K562 (cell line): ENCODE measurements around the gene GLB1L2. TPM values are rescaled to one million over a fixed set of nuclear protein-coding genes. Genes with fewer than 3 reads are reported as not detected.

Experiments
- ATAC-seq: fragments of 200-7000 bp; cut with Tn5 transposase; 3 replicates; pipeline ENCODE4 v1.9.1; 2020; ENCODE audit warnings: moderate library complexity
- BruUV-seq: library from RNA; stranded (reverse); fragments of 400-500 nt; replicated peaks from 2 replicates; lab custom pipeline; 2021; lab: Mats Ljungman, UMichigan
- CTCF ChIA-PET: fragments of 300-600 bp; formaldehyde crosslinking; extraction: SDS; loops from one replicate; lab custom pipeline; 2021; ENCODE audit warnings: low intra/inter-chr PET ratio; lab: Yijun Ruan, JAX
- POLR2A ChIA-PET: fragments of 300-600, 350-650 bp; sonication (Branson Sonifier 250); formaldehyde crosslinking; extraction: SDS; loops from one replicate; lab custom pipeline; 2021; ENCODE audit warnings: antibody characterized with exemption, inconsistent platforms; lab: Yijun Ruan, JAX
- DNase-seq, 4 experiments: peaks; one replicate each; pipeline versions ENCODE4 v3.0.0 to v3.0.0-alpha.2; 2011 to 2018; ENCODE audit warnings: low spot score in 3 of 4, mixed read lengths in 3 of 4; ENCODE audit errors: extremely low read depth in 1 of 4
- FAIRE-seq: peaks from 2 replicates; lab custom pipeline; 2011; peaks lifted over from hg19 to GRCh38; lab: Jason Lieb, UNC
- H2AFZ ChIP-seq: 2 replicates; pipeline ENCODE4 v1.6.0; 2011; ENCODE audit warnings: low read depth, low read length, control low read depth, inconsistent platforms
- H3K27ac ChIP-seq: fragments of 200-600 bp; 3 replicates; pipeline ENCODE4 v1.8.0; 2011; ENCODE audit warnings: low read depth, mild to moderate bottlenecking, control low read depth, inconsistent platforms, low read length, moderate library complexity, mixed read lengths; ENCODE audit errors: extremely low read depth
- H3K27me3 ChIP-seq, 2 experiments: fragments of 300-600 bp in 1 of 2; 2 replicates in 1 of 2; 3 replicates in 1 of 2; pipeline versions ENCODE4 v1.6.0 to v1.8.0; 2011; ENCODE audit warnings: inconsistent platforms in 2 of 2, low read length in 2 of 2, mild to moderate bottlenecking in 1 of 2, mixed read lengths in 1 of 2, moderate library complexity in 1 of 2; ENCODE audit not compliant: control insufficient read depth in 2 of 2, insufficient read depth in 2 of 2
- H3K36me3 ChIP-seq: fragments of 300-600 bp; 3 replicates; pipeline ENCODE4 v1.8.0; 2011; ENCODE audit warnings: mild to moderate bottlenecking, low read length, inconsistent platforms; ENCODE audit not compliant: control insufficient read depth, insufficient read depth
- H3K4me1 ChIP-seq, 2 experiments: fragments of 200-600 bp in 1 of 2; replicated peaks in 1 of 2; 2 replicates in 1 of 2; 3 replicates in 1 of 2; pipeline versions ENCODE4 v1.5.1 to v1.8.0; 2011; ENCODE audit warnings: inconsistent platforms in 2 of 2, low read length in 2 of 2, mild to moderate bottlenecking in 1 of 2, mixed read lengths in 1 of 2, moderate library complexity in 1 of 2; ENCODE audit not compliant: control insufficient read depth in 2 of 2, insufficient read depth in 2 of 2
- H3K4me2 ChIP-seq: 2 replicates; pipeline ENCODE4 v1.6.1; 2011; ENCODE audit warnings: low read length, control low read depth, inconsistent platforms, mixed read lengths; ENCODE audit not compliant: insufficient read depth
- H3K4me3 ChIP-seq: fragments of 200-600 bp; sonication (generic), shearing (Covaris generic); 2 replicates; pipeline ENCODE4 v1.5.1; 2016; ENCODE audit warnings: control low read depth, inconsistent platforms
- H3K79me2 ChIP-seq: fragments of 200-600 bp; 3 replicates; pipeline ENCODE4 v1.8.0; 2011; ENCODE audit warnings: low read length, inconsistent platforms; ENCODE audit not compliant: control insufficient read depth, insufficient read depth
- H3K9ac ChIP-seq, 2 experiments: 2 replicates each; pipeline versions ENCODE4 v1.6.0 to v1.6.1; 2011; ENCODE audit warnings: low read depth in 2 of 2, low read length in 2 of 2, control low read depth in 1 of 2, inconsistent platforms in 1 of 2, mild to moderate bottlenecking in 1 of 2, mixed read lengths in 1 of 2; ENCODE audit not compliant: insufficient read depth in 1 of 2
- H3K9me1 ChIP-seq: one replicate; pipeline ENCODE4 v1.6.0; 2011; ENCODE audit warnings: inconsistent platforms, mild to moderate bottlenecking, low read length, moderate library complexity; ENCODE audit not compliant: control insufficient read depth, insufficient read depth
- H3K9me3 ChIP-seq: replicated peaks from 2 replicates; pipeline ENCODE4 v1.5.1; 2011; ENCODE audit warnings: low read depth, low read length, inconsistent platforms; ENCODE audit not compliant: control insufficient read depth, insufficient read depth
- H4K20me1 ChIP-seq: replicated peaks from 2 replicates; pipeline ENCODE4 v1.6.1; 2011; ENCODE audit warnings: low read length, inconsistent platforms, mixed read lengths; ENCODE audit not compliant: control insufficient read depth, insufficient read depth
- BRCA1 ChIP-seq, 2 experiments: fragments of 450-650 bp in 1 of 2; sonication (generic) in 1 of 2; formaldehyde crosslinking in 1 of 2; IDR thresholded peaks; 2 replicates each; pipeline versions ENCODE4 v1.5.0 to v1.6.1; 2017 to 2020; ENCODE audit warnings: mild to moderate bottlenecking in 1 of 2, missing genetic modification reagents in 1 of 2
- DDX20 ChIP-seq: fragments of 450-650 bp; IDR thresholded peaks from 2 replicates; pipeline ENCODE4 v1.6.1; 2016; ENCODE audit warnings: missing genetic modification characterization, low read depth, mild to moderate bottlenecking, missing compliant biosample characterization, moderate library complexity
- EHMT2 ChIP-seq: fragments of 450-650 bp; IDR thresholded peaks from 2 replicates; pipeline ENCODE4 v1.6.1; 2018; ENCODE audit warnings: antibody characterized with exemption
- FOXM1 ChIP-seq, 2 experiments: fragments of 450-650 bp in 1 of 2; sonication (generic) in 1 of 2; formaldehyde crosslinking in 1 of 2; IDR thresholded peaks; 2 replicates each; pipeline versions ENCODE4 v1.6.1 to v1.9.0; 2017 to 2022; ENCODE audit warnings: low read depth in 2 of 2, mild to moderate bottlenecking in 2 of 2, missing genetic modification reagents in 1 of 2, moderate library complexity in 1 of 2
- KDM1A ChIP-seq, 2 experiments: fragments of 450-650 bp; IDR thresholded peaks; 2 replicates each; pipeline ENCODE4 v1.6.1; 2016; ENCODE audit warnings: mild to moderate bottlenecking in 2 of 2
- L3MBTL2 ChIP-seq: fragments of 450-650 bp; IDR thresholded peaks from 2 replicates; pipeline ENCODE4 v1.6.1; 2016; ENCODE audit warnings: mild to moderate bottlenecking, moderate library complexity
- NCOR1 ChIP-seq: fragments of 450-650 bp; IDR thresholded peaks from 2 replicates; pipeline ENCODE4 v1.6.1; 2016; ENCODE audit warnings: mild to moderate bottlenecking, moderate library complexity
- NFIC ChIP-seq: fragments of 450-650 bp; IDR thresholded peaks from 2 replicates; pipeline ENCODE4 v1.6.1; 2017; ENCODE audit warnings: mild to moderate bottlenecking, inconsistent platforms
- ZFP30 ChIP-seq: fragments of 250-450 bp; sonication (Bioruptor Pico); IDR thresholded peaks from 2 replicates; pipeline ENCODE4 v1.8.0; 2022; ENCODE audit warnings: moderate library complexity, mild to moderate bottlenecking, inconsistent platforms, borderline replicate concordance
- WGBS: fragments of 100-300 bp; shearing (Covaris generic); methylation state at CpG from one replicate; pipeline ENCODE4 v1.1.6; 2016; ENCODE audit warnings: low coverage, mixed read lengths; ENCODE audit not compliant: insufficient coverage; ENCODE audit errors: missing lambda C conversion rate; 5-methylcytosine and 5-hydroxymethylcytosine counted together
- in situ Hi-C: fragments of 300-500 bp; cut with MboI; formaldehyde crosslinking; loops from 4 replicates; pipeline ENCODE4 v1.15.0; 2018; ENCODE audit warnings: inconsistent platforms, mixed read lengths
- intact Hi-C: fragments of 100-400 bp; cut with micrococcal nuclease; formaldehyde crosslinking; loops from 2 replicates; pipeline ENCODE4 v1.14.2; 2022
- polyA plus RNA-seq, 8 experiments: library from polyadenylated mRNA; depleted of rRNA in 4 of 8; stranded (reverse) in 5 of 8; unstranded in 3 of 8; fragments of >200 nt; fragmentation: Nextera tagmentation in 2 of 8; fragmentation: Illumina TruSeq in 1 of 8; extraction: Ambion mirVana in 2 of 8; extraction: Trizol in 1 of 8; gene quantifications; 2 replicates each; pipeline versions ENCODE4 v1.2.1 to v1.2.3, GENCODE V29; 2011 to 2014; ENCODE audit warnings: inconsistent platforms in 1 of 8, missing spikeins in 1 of 8
- total RNA-seq, 7 experiments: library from RNA; depleted of rRNA in 6 of 7; stranded (reverse); fragments of >200 nt in 6 of 7; fragmentation: Illumina TruSeq in 2 of 7; extraction: Trizol in 2 of 7; gene quantifications; 2 replicates each; pipeline versions ENCODE4 v1.2.1 to v1.2.3, GENCODE V29; 2011 to 2021; ENCODE audit warnings: low replicate concordance in 1 of 7
- TF ChIP-seq, protein P1 (sequence below): fragments of 450-650 bp; IDR thresholded peaks from 2 replicates; pipeline ENCODE4 v1.6.1; 2017; ENCODE audit warnings: antibody characterized with exemption, mild to moderate bottlenecking
- TF ChIP-seq, protein P2 (sequence below): fragments of 200-800 bp; sonication (Bioruptor generic); IDR thresholded peaks from 2 replicates; pipeline ENCODE4 v1.6.1; 2017; ENCODE audit warnings: missing genetic modification characterization, missing compliant biosample characterization

GLB1L2 gene
- total and polyA plus RNA-seq, 9 of the 15 experiments (the other 6 are each of a cell fraction or from before 2014, with no cell fraction given) = 0.84 to 21.4 (median 13.8) TPM

- TF ChIP-seq NCOR1 = 0 out of 2 replicates have a peak, but pooled peaks have one; percentile 32
- TF ChIP-seq KDM1A (IDR thresholded peaks at IDR 0.05) = peak; percentile 16 to 58; a peak in 3 of 4 replicates
Measured at GRCh38 chr11:134355136-134355535, 23.3 kb downstream of the GLB1L2 start (continued).

- Histone ChIP-seq H3K9me3 (no peaks in the 10 kb centered on the region), H3K9me1 (no peaks in the 10 kb centered on the region), H3K9ac (peak overlapping the region in 1 of 2 experiments; percentile 12; a peak in 1 of 4 replicates), H3K36me3 (peaks cover 3% of the 10 kb centered on the region; the same call in 2 of the 3 replicates), H2AFZ (peak overlapping the region; percentile 71), H4K20me1 (no peaks in the 10 kb centered on the region), H3K27ac (peak overlapping the region; percentile 64), H3K79me2 (no peaks in the 10 kb centered on the region), H3K4me1 (peaks cover 16 to 18% of the 10 kb centered on the region in 2 experiments; a peak in 4 of 5 replicates), H3K27me3 (no peaks in the 10 kb centered on the region), H3K4me3 (no peak overlapping the region), H3K4me2 (peak overlapping the region; percentile 57; the same call in 1 of the 2 replicates)
- peak in 2 of 4 experiments; percentile 15 to 22 for DNase-seq
- POLR2A ChIA-PET = interaction anchor here (0.6 kb wide), 1 partner anchor 135 kb away, joined by 3 read pairs; no protein-coding TSS in a partner anchor
- in situ Hi-C loops = no loop called here
- 30% methylated on average over 5 of the region's 5 CpGs for WGBS
- ATAC-seq = no peak; the same call in 2 of the 3 replicates
- intact Hi-C loops = no loop called here
- peak; percentile 71 for FAIRE-seq
- CTCF ChIA-PET = no interaction called here
- BruUV-seq = no TSS peak
- peak; percentile 57; the same call in 1 of the 2 replicates for TF ChIP-seq EHMT2
- no peak for TF ChIP-seq NFIC
- TF ChIP-seq DDX20 (tag) = no peak
- TF ChIP-seq, protein P1, sequence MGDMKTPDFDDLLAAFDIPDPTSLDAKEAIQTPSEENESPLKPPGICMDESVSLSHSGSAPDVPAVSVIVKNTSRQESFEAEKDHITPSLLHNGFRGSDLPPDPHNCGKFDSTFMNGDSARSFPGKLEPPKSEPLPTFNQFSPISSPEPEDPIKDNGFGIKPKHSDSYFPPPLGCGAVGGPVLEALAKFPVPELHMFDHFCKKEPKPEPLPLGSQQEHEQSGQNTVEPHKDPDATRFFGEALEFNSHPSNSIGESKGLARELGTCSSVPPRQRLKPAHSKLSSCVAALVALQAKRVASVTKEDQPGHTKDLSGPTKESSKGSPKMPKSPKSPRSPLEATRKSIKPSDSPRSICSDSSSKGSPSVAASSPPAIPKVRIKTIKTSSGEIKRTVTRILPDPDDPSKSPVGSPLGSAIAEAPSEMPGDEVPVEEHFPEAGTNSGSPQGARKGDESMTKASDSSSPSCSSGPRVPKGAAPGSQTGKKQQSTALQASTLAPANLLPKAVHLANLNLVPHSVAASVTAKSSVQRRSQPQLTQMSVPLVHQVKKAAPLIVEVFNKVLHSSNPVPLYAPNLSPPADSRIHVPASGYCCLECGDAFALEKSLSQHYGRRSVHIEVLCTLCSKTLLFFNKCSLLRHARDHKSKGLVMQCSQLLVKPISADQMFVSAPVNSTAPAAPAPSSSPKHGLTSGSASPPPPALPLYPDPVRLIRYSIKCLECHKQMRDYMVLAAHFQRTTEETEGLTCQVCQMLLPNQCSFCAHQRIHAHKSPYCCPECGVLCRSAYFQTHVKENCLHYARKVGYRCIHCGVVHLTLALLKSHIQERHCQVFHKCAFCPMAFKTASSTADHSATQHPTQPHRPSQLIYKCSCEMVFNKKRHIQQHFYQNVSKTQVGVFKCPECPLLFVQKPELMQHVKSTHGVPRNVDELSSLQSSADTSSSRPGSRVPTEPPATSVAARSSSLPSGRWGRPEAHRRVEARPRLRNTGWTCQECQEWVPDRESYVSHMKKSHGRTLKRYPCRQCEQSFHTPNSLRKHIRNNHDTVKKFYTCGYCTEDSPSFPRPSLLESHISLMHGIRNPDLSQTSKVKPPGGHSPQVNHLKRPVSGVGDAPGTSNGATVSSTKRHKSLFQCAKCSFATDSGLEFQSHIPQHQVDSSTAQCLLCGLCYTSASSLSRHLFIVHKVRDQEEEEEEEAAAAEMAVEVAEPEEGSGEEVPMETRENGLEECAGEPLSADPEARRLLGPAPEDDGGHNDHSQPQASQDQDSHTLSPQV = peak; percentile 28; the same call in 1 of the 2 replicates
- no peak for TF ChIP-seq FOXM1 (IDR thresholded peaks at IDR 0.05; ENCODE audit: low read depth)
- TF ChIP-seq FOXM1 (CRISPR knock-in tag; IDR thresholded peaks at IDR 0.05; ENCODE audit: low read depth) = no peak
- TF ChIP-seq ZFP30 (CRISPR knock-in tag) = no peak
- TF ChIP-seq, protein P2, sequence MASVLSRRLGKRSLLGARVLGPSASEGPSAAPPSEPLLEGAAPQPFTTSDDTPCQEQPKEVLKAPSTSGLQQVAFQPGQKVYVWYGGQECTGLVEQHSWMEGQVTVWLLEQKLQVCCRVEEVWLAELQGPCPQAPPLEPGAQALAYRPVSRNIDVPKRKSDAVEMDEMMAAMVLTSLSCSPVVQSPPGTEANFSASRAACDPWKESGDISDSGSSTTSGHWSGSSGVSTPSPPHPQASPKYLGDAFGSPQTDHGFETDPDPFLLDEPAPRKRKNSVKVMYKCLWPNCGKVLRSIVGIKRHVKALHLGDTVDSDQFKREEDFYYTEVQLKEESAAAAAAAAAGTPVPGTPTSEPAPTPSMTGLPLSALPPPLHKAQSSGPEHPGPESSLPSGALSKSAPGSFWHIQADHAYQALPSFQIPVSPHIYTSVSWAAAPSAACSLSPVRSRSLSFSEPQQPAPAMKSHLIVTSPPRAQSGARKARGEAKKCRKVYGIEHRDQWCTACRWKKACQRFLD (CRISPR knock-in tag) = no peak
- TF ChIP-seq BRCA1 (IDR thresholded peaks at IDR 0.05) = no peak
- TF ChIP-seq BRCA1 (CRISPR knock-in tag; IDR thresholded peaks at IDR 0.05) = no peak
- 0 out of 2 replicates have a peak, but pooled peaks have one; percentile 17 for TF ChIP-seq L3MBTL2
Measured at GRCh38 chr11:134355656-134356055, 23.9 kb downstream of the GLB1L2 start.
